Skeletal muscle tissue (tissue), 4 donors: ENCODE data around the gene KDM5A. TPM values are rescaled to one million over a fixed set of nuclear protein-coding genes. Genes with fewer than 3 reads are reported as not detected.

Experiments
- H3K27ac ChIP-seq: one replicate; pipeline ENCODE4 v1.7.0; 2013; ENCODE audit warnings: mild to moderate bottlenecking, low read depth, low read length, inconsistent platforms
- H3K27me3 ChIP-seq, 3 donors: one replicate each; pipeline ENCODE4 v1.7.0; 2013; ENCODE audit warnings: low read length in 3 of 3; ENCODE audit not compliant: control insufficient read depth in 3 of 3, insufficient read depth in 3 of 3
- H3K36me3 ChIP-seq, 3 donors: one replicate each; pipeline ENCODE4 v1.7.0; 2013; ENCODE audit warnings: low read length in 3 of 3; ENCODE audit not compliant: control insufficient read depth in 3 of 3, insufficient read depth in 3 of 3
- H3K4me1 ChIP-seq, 3 donors: one replicate each; pipeline ENCODE4 v1.7.0; 2013; ENCODE audit warnings: low read length in 3 of 3, mild to moderate bottlenecking in 3 of 3; ENCODE audit not compliant: control insufficient read depth in 3 of 3, insufficient read depth in 3 of 3
- H3K4me3 ChIP-seq, 3 donors: one replicate each; pipeline ENCODE4 v1.7.0; 2013; ENCODE audit warnings: low read length in 3 of 3
- H3K9ac ChIP-seq, 3 donors: one replicate each; pipeline ENCODE4 v1.7.0; 2013; ENCODE audit warnings: low read length in 3 of 3, mild to moderate bottlenecking in 3 of 3, moderate library complexity in 2 of 3, low read depth in 1 of 3
- H3K9me3 ChIP-seq, 3 donors: one replicate each; pipeline ENCODE4 v1.7.0; 2013; ENCODE audit warnings: low read length in 3 of 3; ENCODE audit not compliant: control insufficient read depth in 3 of 3
- total RNA-seq: library from RNA; depleted of rRNA; stranded (reverse); fragments of >200 nt; gene quantifications from one replicate; pipeline ENCODE4 v1.2.3, GENCODE V29; 2014
- donor health status: Osteomylitis.

KDM5A gene
- total RNA-seq, 1 donor from 2014 or later: 36.0 TPM

GRCh38 chr12:286531-287300, 102.4 kb downstream of the KDM5A start:
- Histone ChIP-seq H3K9me3 (no peaks in the 10 kb centered on the region), H3K4me1 (no peaks in the 10 kb centered on the region), H3K27me3 (no peaks in the 10 kb centered on the region), H3K36me3 (peaks cover 8 to 22% (median 10%) of the 10 kb centered on the region in 3 donors), H3K9ac (no peak overlapping the region), H3K4me3 (no peak overlapping the region), H3K27ac (no peak overlapping the region)

GRCh38 chr12:278046-278445, 111.1 kb downstream of the KDM5A start:
- H3K9me3 ChIP-seq: no peaks in the 10 kb centered on the region
- peaks cover 0 to 8% (median 0%) of the 10 kb centered on the region in 3 donors for H3K36me3 ChIP-seq
- H3K27me3 ChIP-seq: no peaks in the 10 kb centered on the region
- H3K4me1 ChIP-seq: no peaks in the 10 kb centered on the region
- H3K9ac ChIP-seq: no peak overlapping the region
- H3K4me3 ChIP-seq: no peak overlapping the region
- no peak overlapping the region for H3K27ac ChIP-seq

GRCh38 chr12:275812-276211, 113.3 kb downstream of the KDM5A start:
- H3K27me3 ChIP-seq: no peaks in the 10 kb centered on the region
- H3K27ac ChIP-seq: no peak overlapping the region
- no peak overlapping the region for H3K4me3 ChIP-seq
- no peaks in the 10 kb centered on the region for H3K4me1 ChIP-seq
- H3K9me3 ChIP-seq: no peaks in the 10 kb centered on the region
- peaks cover 0 to 5% (median 0%) of the 10 kb centered on the region in 3 donors for H3K36me3 ChIP-seq
- no peak overlapping the region for H3K9ac ChIP-seq

- Histone ChIP-seq H3K36me3 (no peaks in the 10 kb centered on the region), H3K27me3 (no peaks in the 10 kb centered on the region), H3K9ac (no peak overlapping the region), H3K4me3 (no peak overlapping the region), H3K27ac (no peak overlapping the region), H3K4me1 (no peaks in the 10 kb centered on the region), H3K9me3 (no peaks in the 10 kb centered on the region)
Measured at GRCh38 chr12:273382-273781, 115.7 kb downstream of the KDM5A start.

- no peaks in the 10 kb centered on the region for H3K27me3 ChIP-seq
- no peak overlapping the region for H3K9ac ChIP-seq
- no peak overlapping the region for H3K4me3 ChIP-seq
- H3K4me1 ChIP-seq: no peaks in the 10 kb centered on the region
- H3K36me3 ChIP-seq: no peaks in the 10 kb centered on the region
- no peaks in the 10 kb centered on the region for H3K9me3 ChIP-seq
- no peak overlapping the region for H3K27ac ChIP-seq
Measured at GRCh38 chr12:272942-273341, 116.2 kb downstream of the KDM5A start.

GRCh38 chr12:271161-271560, 118.0 kb downstream of the KDM5A start:
- Histone ChIP-seq H3K27ac (no peak overlapping the region), H3K9ac (no peak overlapping the region), H3K27me3 (no peaks in the 10 kb centered on the region), H3K4me3 (no peak overlapping the region), H3K9me3 (no peaks in the 10 kb centered on the region), H3K36me3 (no peaks in the 10 kb centered on the region), H3K4me1 (no peaks in the 10 kb centered on the region)

GRCh38 chr12:269191-269590, 119.9 kb downstream of the KDM5A start:
- Histone ChIP-seq H3K36me3 (no peaks in the 10 kb centered on the region), H3K4me3 (no peak overlapping the region), H3K27ac (no peak overlapping the region), H3K9ac (no peak overlapping the region), H3K27me3 (no peaks in the 10 kb centered on the region), H3K4me1 (no peaks in the 10 kb centered on the region), H3K9me3 (no peaks in the 10 kb centered on the region)

- H3K27ac ChIP-seq: no peak overlapping the region
- H3K27me3 ChIP-seq: no peaks in the 10 kb centered on the region
- no peak overlapping the region for H3K4me3 ChIP-seq
- H3K9me3 ChIP-seq: no peaks in the 10 kb centered on the region
- no peaks in the 10 kb centered on the region for H3K36me3 ChIP-seq
- H3K9ac ChIP-seq: no peak overlapping the region
- H3K4me1 ChIP-seq: no peaks in the 10 kb centered on the region
Measured at GRCh38 chr12:268483-268840, 120.7 kb downstream of the KDM5A start.

- Histone ChIP-seq H3K9ac (no peak overlapping the region), H3K9me3 (no peaks in the 10 kb centered on the region), H3K27ac (no peak overlapping the region), H3K4me1 (no peaks in the 10 kb centered on the region), H3K4me3 (no peak overlapping the region), H3K36me3 (no peaks in the 10 kb centered on the region), H3K27me3 (no peaks in the 10 kb centered on the region)
Measured at GRCh38 chr12:267581-268482, 121.3 kb downstream of the KDM5A start.

- H3K9me3 ChIP-seq: no peaks in the 10 kb centered on the region
- H3K27ac ChIP-seq: no peak overlapping the region
- H3K36me3 ChIP-seq: no peaks in the 10 kb centered on the region
- H3K4me1 ChIP-seq: peaks cover 0 to 4% (median 0%) of the 10 kb centered on the region in 3 donors
- no peak overlapping the region for H3K4me3 ChIP-seq
- H3K9ac ChIP-seq: no peak overlapping the region
- peaks cover 3 to 9% (median 3%) of the 10 kb centered on the region in 3 donors for H3K27me3 ChIP-seq
Measured at GRCh38 chr12:265096-265495, 124.0 kb downstream of the KDM5A start.
